SK-N-SH treated with all-trans-retinoic acid at 6 μM for 48 hours (cell line): ENCODE data around the gene IYD.

Source experiments
- GLIS3 ChIP-seq: fragments of 250-450 bp; sonication (Bioruptor Pico); IDR thresholded peaks from 2 replicates; pipeline ENCODE4 v1.5.0; 2020; ENCODE audit warnings: mild to moderate bottlenecking, moderate library complexity
- OSR1 ChIP-seq: fragments of 250-450 bp; sonication (Bioruptor Pico); IDR thresholded peaks from 2 replicates; pipeline ENCODE4 v1.8.0; 2022; ENCODE audit warnings: moderate library complexity, mild to moderate bottlenecking, inconsistent platforms
- PATZ1 ChIP-seq: fragments of 250-450 bp; sonication (Bioruptor Pico); IDR thresholded peaks from 2 replicates; pipeline ENCODE4 v1.8.0; 2020; ENCODE audit warnings: mild to moderate bottlenecking, moderate library complexity, borderline replicate concordance
- PPARA ChIP-seq: fragments of 250-450 bp; sonication (Bioruptor Pico); IDR thresholded peaks from 2 replicates; pipeline ENCODE4 v1.5.0; 2020; ENCODE audit warnings: mild to moderate bottlenecking, borderline replicate concordance
- RARB ChIP-seq: fragments of 250-450 bp; sonication (Bioruptor Pico); IDR thresholded peaks from 2 replicates; pipeline ENCODE4 v1.8.0; 2021; ENCODE audit warnings: mild to moderate bottlenecking, moderate library complexity

DNA sequence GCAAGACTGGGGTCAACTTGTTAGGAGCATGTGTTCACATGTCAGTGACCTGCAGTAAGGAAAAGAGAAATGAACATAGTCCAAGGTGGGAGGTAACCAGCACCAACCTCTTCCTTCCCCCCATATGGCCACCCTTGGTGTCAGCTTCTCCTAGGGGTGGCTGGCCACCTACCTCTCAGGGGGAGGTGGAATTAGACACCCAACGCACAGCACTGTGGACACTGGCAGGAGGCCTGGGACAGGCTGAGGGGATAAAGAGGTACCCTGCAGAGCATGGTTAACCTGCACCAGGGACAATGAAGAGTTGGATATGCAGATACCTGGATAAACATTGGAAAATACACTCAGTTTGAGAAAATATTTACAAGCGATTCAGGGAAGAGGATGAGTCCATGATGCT lies 84.5 kb downstream of the IYD start:
- TF ChIP-seq RARB (no peak), OSR1 (CRISPR knock-in tag) (no peak), PATZ1 (CRISPR knock-in tag) (no peak), PPARA (no peak), GLIS3 (CRISPR knock-in tag) (no peak)
